GM18873 (cell line): ENCODE results near the gene CENPA.

Experiments
- ATAC-seq: cut with Tn5 transposase; IDR thresholded peaks from one replicate; pipeline ENCODE4 v1.9.1; 2021; ENCODE audit warnings: mild to moderate bottlenecking, moderate library complexity, moderate number of reproducible peaks; ENCODE audit not compliant: unreplicated experiment, low FRiP score

Gene CENPA

DNA sequence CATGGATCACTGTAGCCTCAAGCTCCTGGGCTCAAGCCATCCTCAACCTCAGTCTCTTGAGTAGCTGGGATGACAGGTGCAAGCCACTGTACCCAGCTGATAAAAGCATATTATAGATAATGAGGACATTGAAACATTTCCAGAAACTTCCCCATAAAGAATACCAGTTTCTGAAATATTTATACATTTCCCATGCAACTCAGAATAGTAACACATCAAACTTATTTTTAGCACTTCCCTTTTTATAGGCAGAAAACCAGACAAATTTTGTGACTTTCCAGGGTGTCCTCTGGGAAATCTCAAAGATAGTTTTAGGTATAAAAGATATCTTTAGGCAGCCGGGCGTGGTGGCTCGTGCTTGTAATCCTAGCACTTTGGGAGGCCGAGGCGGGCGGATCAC lies 37.0 kb downstream of the CENPA start:
- ATAC-seq = no peak

DNA sequence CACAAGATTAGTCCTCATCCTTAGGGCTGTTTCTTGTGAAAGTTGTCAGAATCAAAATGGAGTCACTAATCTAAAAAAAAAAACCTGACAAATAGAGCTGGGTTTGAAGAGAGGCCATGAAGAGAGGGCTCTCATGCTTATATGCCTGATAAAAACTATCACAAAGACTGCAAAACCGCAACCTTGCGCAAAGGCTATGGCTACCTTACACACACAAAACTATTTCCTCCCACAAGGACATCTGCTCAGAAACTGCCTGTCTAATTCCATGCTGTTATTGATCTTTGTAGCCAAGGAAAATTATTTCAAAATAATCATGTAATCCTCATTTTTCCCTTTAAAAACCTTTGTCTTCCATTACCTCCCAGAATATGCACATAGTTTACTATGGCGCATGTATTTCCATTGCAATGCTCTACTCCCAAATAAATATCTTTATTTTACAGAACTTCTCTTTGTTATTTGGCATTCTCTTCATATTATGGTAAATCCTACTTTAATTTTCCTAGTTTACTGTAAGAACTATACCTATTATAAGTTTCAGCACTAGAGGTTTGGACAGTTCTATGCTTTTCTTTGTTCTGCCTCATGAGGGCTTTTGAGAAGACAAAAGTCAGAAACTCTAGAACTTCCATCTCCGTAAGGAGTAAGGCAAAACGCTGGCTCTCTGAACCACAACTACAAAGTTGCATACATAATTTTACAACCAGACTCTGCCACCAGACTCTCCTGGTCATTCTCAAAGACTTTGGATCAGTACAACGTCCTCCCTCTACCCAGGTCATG lies 52.5 kb downstream of the CENPA start:
- ATAC-seq = no peak

DNA sequence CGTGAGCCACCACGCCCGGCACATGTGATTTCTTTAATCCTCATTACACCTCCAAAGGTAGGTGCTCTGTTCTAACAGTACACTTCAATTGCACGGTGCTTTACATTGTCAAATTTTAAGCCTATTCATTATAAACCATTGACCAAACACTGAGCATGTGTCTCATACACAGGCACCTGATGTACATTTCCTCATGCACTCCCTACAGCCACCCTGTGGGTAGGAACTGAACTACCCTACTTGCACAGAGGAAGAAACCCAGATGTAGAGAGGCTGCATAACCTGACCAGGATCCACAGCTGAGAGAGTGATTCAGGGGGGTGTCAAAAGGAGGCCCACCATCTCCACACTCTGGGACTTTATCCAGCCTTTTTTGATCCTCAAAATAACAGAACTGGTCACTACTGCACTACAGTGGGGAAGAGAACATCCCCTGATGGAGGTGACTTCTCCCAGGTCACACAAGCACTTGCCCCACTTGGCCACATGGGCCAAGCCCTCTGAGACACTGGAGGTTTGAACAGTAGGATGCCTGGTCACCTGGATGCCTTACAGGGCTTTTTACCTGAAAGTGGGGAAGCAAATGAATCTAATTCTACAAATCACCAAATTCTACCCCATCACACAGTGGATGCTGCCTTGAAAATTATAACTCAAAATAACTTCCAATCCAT lies 55.2 kb downstream of the CENPA start:
- ATAC-seq = no peak

DNA sequence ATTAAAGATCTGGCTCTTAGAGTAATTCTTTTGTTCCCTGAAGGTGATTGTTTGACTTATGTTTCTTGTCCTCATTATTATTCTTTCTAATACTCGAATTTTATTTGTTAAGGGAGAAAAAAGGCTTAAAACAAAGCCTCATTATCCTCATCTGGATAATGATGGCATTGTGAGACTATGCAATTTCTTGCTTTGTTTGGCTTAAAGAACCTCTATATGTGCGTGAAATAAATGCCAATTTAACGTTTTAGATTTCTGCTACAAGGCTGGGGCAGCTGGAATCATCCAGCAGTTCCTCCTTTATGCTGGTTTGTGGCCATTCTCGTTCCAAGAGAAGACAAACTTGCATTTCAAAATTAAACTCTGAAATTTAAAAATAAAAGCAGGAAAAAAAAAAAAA lies 57.2 kb downstream of the CENPA start:
- no peak for ATAC-seq
